ENCODE results near the gene RAB15. TPM values are rescaled to one million over a fixed set of nuclear protein-coding genes. Genes with fewer than 3 reads are reported as not detected.

The RAB15 gene
- total RNA-seq = 1 to 10 TPM; 3.4 TPM

DNA sequence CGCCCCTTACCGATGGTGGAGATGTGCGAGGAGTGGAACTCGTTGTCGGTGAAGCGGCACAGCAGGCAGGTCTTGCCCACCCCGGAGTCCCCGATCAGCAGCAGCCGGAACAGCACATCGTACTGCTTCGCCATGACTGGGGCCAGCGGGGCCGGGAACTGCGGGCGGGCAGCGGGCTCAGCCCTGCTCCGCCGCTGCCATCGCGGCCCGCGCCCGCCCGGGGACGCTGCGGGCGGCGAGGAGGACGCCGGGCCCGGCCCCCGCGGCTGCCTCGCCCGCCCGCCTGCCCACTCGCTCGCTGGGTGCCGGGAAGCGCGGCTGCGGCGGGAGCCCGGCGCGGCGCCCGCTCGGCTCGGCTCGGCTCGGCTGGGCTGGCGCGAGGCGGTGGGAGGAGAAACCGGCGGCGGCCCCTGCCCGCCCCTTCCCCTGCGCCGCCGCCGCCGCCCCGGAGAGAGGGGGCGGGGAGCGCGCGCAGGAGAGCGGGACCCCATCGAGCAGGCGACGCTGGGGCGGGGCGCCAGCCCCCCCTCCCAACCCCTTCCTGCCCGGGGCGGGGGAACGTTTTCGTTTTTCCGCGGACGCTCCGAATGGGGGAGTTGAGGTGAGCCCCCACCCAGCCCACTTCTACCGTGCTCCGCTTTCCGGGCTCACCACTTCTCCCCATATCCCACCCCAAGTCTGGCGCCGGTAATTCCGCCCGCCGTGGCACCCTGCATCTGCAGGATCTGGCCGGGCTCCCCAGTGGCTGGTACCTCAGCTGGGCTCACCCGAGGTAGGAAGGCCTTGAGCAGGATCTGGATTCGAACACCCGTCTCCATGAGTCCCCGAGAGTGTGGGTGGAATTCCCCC is at the start of gene RAB15:
Gene RAB15 (minus strand): TSS at position 394 of the 849 bp plus-strand sequence. CDS start 260 bp downstream, at position 134.
- H3K27ac Mint-ChIP-seq = peak within 1 kb of the TSS; percentile 68
- H3K4me3 Mint-ChIP-seq = peak within 1 kb of the TSS; percentile 82
- H3K27me3 Mint-ChIP-seq = no peaks in the 10 kb centered on the region
- H3K36me3 Mint-ChIP-seq = no peaks in the 10 kb centered on the region
- H3K4me1 Mint-ChIP-seq = peaks cover 10% of the 10 kb centered on the region
- H3K9me3 Mint-ChIP-seq = no peaks in the 10 kb centered on the region
- peak; percentile 61 for DNase-seq

- Mint-ChIP-seq H3K9me3 (no peaks in the 10 kb centered on the region), H3K36me3 (peaks cover 6% of the 10 kb centered on the region), H3K4me1 (no peaks in the 10 kb centered on the region), H3K27me3 (no peaks in the 10 kb centered on the region), H3K27ac (no peak overlapping the region), H3K4me3 (no peak overlapping the region)
- DNase-seq = no peak
These were observed 47.9 kb upstream of the RAB15 start for GRCh38 chr14:65019944-65020566.

DNA sequence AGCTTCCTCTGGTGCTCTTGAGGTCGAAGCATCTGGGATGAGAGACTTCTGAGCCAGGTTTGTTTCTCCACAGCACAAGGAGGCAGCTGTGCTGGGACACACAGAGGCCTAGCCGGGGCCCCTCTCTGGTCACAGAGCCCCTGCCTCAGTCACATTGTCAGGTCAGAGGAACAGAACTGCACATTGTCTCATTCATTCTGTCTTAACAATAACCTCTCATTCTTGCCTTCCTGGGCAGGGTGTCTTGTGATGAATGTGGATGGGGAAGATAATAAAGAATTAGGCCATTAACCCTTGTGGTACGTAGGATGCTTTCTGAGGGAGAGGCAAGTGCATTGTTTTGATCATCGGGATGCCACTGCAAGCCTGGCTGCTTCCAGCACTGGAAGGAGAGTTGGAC is 44.3 kb upstream of the RAB15 start:
- H3K27me3 Mint-ChIP-seq = no peaks in the 10 kb centered on the region
- no peaks in the 10 kb centered on the region for H3K4me1 Mint-ChIP-seq
- H3K36me3 Mint-ChIP-seq = peaks cover 10% of the 10 kb centered on the region
- H3K9me3 Mint-ChIP-seq = no peaks in the 10 kb centered on the region
- H3K4me3 Mint-ChIP-seq = no peak overlapping the region
- H3K27ac Mint-ChIP-seq = no peak overlapping the region
- DNase-seq = no peak

GRCh38 chr14:65015391-65015790 is 43.3 kb upstream of the RAB15 start:
- DNase-seq = no peak
- Mint-ChIP-seq H3K36me3 (peaks cover 12% of the 10 kb centered on the region), H3K9me3 (no peaks in the 10 kb centered on the region), H3K4me3 (no peak overlapping the region), H3K27ac (no peak overlapping the region), H3K4me1 (no peaks in the 10 kb centered on the region), H3K27me3 (no peaks in the 10 kb centered on the region)

DNA sequence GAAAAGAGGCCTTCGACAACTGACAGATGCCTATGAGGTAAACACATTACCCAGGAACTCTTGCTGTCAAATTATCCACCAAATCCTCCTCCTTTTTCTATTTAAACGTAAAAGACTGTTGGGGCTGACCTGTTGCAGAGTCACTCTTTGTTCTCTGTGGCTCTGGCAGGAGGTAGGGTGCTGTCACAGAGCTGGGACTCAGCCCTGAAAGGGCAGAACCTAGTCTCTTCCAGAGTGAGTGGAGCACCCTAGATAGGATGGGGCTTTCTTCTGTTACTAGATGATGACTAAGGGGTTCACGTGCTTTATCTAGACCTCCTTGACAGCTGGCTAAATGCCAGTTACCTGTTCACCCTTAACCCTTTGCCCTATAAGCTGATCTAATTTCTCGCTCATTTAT is 40.2 kb upstream of the RAB15 start:
- Mint-ChIP-seq H3K4me3 (no peak overlapping the region), H3K9me3 (no peaks in the 10 kb centered on the region), H3K36me3 (peaks cover 16% of the 10 kb centered on the region), H3K4me1 (no peaks in the 10 kb centered on the region), H3K27me3 (no peaks in the 10 kb centered on the region), H3K27ac (no peak overlapping the region)
- no peak for DNase-seq

DNA sequence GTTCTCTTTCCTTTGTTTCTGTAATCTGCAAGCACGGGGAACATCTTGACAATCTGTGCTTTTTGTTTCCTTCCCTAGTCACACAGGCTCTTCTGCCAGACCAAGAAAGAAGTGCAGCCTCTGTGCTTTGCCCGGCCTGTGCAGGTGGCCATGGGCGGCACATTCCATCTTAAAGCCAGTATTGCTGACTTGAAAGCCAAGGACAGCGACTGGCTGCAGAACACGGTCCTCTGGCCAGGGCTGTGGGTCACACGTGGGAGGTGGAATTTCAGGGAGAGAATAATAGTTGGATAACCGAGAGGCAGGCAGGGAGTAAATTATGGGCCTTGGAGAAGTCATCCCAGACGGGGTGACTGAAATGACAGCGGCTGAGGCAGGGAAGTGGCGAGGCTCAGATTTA is 39.4 kb upstream of the RAB15 start:
- no peak for DNase-seq
- Mint-ChIP-seq H3K27ac (no peak overlapping the region), H3K36me3 (peaks cover 16% of the 10 kb centered on the region), H3K4me3 (no peak overlapping the region), H3K27me3 (no peaks in the 10 kb centered on the region), H3K9me3 (no peaks in the 10 kb centered on the region), H3K4me1 (no peaks in the 10 kb centered on the region)

DNA sequence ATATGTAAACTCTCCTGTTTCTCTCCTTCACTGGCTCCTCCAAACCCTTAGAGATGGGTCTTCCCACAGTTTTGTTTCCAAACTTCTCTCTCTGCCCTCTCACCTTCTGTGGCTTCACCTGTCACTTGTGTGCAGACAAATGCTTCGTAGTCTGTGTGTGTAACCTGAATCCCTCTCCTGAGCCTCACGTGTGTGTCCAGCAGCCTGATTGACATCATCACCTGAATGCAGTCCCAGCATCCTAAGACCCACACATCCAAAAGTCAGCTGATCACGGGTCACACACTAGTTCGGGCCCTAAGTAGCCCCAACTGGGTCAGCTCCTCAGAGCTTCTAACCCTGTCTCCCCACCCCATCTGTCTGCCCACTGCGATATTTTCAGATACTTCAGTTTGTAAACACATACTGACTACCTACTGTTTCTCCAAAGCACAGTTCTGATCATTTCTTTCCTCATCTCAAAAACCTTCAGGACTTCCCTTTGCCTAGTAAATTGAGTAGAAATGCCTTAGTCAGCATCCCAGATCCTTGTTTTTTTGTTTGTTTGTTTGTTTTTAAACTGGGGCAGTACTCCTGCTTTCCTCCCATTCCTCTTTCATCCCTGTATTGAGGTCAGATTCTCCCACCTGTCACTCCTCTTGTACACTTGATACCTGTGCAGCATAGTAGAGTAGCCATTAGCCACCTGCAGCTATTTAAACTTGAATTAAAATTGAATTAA is 38.2 kb upstream of the RAB15 start:
- no peaks in the 10 kb centered on the region for H3K27me3 Mint-ChIP-seq
- DNase-seq = no peak
- H3K4me1 Mint-ChIP-seq = no peaks in the 10 kb centered on the region
- no peak overlapping the region for H3K27ac Mint-ChIP-seq
- no peak overlapping the region for H3K4me3 Mint-ChIP-seq
- H3K9me3 Mint-ChIP-seq = no peaks in the 10 kb centered on the region
- peaks cover 14% of the 10 kb centered on the region for H3K36me3 Mint-ChIP-seq

GRCh38 chr14:65007202-65007601 is 35.1 kb upstream of the RAB15 start:
- no peaks in the 10 kb centered on the region for H3K27me3 Mint-ChIP-seq
- peaks cover 13% of the 10 kb centered on the region for H3K36me3 Mint-ChIP-seq
- no peak overlapping the region for H3K27ac Mint-ChIP-seq
- H3K4me3 Mint-ChIP-seq = no peak overlapping the region
- no peaks in the 10 kb centered on the region for H3K9me3 Mint-ChIP-seq
- H3K4me1 Mint-ChIP-seq = peaks cover 15% of the 10 kb centered on the region
- no peak for DNase-seq

DNA sequence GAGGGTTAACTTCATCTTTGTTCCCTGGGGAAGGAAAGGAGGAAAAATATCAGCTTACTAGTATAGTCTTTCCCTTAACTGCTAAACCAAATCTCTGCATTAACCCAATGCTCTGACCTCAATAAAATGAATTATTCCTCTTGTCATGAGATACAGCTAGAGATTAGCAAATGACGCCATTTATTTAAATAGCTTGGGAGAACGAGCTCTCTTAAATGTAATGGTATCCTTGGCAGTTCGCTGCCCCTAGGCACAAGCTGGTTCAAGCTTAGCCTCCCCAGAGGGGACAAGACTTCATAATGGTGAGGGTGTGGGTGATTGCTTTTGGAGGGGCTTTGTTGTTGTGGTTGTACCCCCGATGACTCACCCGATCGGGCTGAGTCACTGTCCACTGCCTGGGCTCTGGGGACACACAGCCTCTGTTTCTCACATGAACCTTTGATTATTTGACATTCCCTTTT is 34.2 kb upstream of the RAB15 start:
- H3K9me3 Mint-ChIP-seq = no peaks in the 10 kb centered on the region

GRCh38 chr14:65003394-65003793 is 31.3 kb upstream of the RAB15 start:
- peak overlapping the region; percentile 23 for H3K27ac Mint-ChIP-seq
- no peak for DNase-seq
- H3K4me3 Mint-ChIP-seq = no peak overlapping the region
- no peaks in the 10 kb centered on the region for H3K9me3 Mint-ChIP-seq
- H3K4me1 Mint-ChIP-seq = peaks cover 25% of the 10 kb centered on the region
- no peaks in the 10 kb centered on the region for H3K27me3 Mint-ChIP-seq
- H3K36me3 Mint-ChIP-seq = peaks cover 8% of the 10 kb centered on the region

More for the DNA sequence above, 34.2 kb upstream of the RAB15 start:
- Mint-ChIP-seq H3K27me3 (no peaks in the 10 kb centered on the region), H3K36me3 (peaks cover 13% of the 10 kb centered on the region), H3K4me3 (no peak overlapping the region), H3K27ac (no peak overlapping the region), H3K4me1 (peaks cover 18% of the 10 kb centered on the region)
- no peak for DNase-seq

DNA sequence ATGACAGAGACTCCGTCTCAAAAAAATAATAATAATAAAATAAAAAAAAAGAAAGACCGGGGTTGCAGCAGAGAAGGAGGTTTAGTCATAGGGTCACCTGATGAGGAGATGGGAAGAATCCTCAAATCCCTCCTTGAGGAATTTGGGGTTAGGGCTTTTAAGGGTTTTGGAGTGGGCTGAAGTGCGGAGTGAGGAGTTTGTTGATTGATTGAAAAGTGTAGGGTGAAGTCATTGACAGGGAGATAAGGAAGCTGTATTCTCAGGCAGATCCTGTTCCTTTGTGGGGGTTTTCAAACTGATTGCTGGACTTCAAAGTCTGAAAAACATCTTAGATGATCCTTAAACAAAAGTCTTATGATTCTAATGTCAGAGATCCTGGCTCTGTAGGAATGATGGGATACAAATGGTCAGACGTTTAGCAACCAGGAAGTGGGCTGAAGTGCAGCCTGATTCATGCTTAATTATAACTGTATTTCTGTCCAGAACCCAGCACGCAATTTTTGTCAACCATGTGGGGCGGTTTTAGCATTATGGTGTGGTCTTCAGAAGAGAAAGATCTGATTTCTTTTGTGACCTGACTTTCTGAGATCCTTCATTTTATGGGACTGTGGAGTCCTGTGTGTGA is 30.6 kb upstream of the RAB15 start:
- DNase-seq = no peak
- Mint-ChIP-seq H3K4me1 (peaks cover 31% of the 10 kb centered on the region), H3K9me3 (no peaks in the 10 kb centered on the region), H3K27ac (no peak overlapping the region), H3K36me3 (peaks cover 8% of the 10 kb centered on the region), H3K27me3 (no peaks in the 10 kb centered on the region), H3K4me3 (no peak overlapping the region)

DNA sequence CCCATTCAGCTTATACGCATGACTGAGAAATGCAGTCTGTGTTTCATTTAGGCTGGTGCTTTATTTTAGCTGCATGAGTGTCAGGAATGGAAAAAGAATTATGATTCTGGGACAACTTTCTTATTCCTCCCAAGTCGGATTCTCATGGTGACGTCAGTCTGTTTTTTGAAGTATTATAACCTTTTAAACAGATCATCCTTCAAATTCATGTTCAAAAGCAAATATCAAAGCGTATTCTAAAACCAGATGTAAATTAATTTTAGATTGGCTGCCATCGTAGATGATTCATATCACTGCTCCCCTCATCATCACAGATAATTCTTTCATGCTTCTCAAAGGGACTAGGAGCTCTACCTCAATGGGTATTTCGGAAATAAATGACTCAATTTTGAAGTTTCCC is 29.6 kb upstream of the RAB15 start:
- Mint-ChIP-seq H3K27ac (no peak overlapping the region), H3K4me3 (no peak overlapping the region), H3K4me1 (peaks cover 37% of the 10 kb centered on the region), H3K9me3 (no peaks in the 10 kb centered on the region), H3K36me3 (peaks cover 13% of the 10 kb centered on the region), H3K27me3 (no peaks in the 10 kb centered on the region)
- DNase-seq = no peak

DNA sequence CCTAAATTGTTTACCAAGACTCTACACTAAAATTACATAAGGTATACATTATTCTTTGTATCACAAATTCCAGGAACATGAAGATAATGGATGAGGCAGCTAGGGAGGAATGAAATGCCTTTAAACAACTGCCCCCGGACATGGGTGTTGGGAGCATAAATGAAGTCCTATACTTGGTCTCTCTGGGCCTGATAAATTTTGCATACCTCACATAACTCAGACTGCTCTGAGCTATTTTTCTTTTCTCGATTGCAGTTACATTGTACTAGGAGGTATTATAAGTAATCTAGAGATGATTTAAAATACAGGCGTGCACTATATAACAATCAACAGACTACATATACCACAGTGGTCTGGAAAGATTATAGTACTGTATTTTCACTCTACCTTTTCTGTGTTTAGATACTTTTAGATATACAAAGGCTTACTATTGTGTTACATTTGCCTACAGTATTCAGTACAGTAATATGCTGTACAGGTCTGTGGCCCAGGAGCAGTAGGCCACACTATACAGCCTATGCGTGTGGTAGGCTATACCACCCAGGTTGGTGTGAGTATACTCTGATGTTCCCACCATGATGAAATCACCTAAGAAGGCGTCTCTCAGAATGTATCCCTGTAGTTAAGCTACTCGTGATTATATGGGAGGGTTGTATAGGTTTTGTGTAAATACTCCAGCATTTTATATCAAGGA is 28.9 kb upstream of the RAB15 start:
- Mint-ChIP-seq H3K36me3 (peaks cover 13% of the 10 kb centered on the region), H3K9me3 (no peaks in the 10 kb centered on the region), H3K27ac (no peak overlapping the region), H3K27me3 (no peaks in the 10 kb centered on the region), H3K4me3 (no peak overlapping the region), H3K4me1 (peaks cover 40% of the 10 kb centered on the region)
- DNase-seq = no peak

- H3K27me3 Mint-ChIP-seq = no peaks in the 10 kb centered on the region
- H3K9me3 Mint-ChIP-seq = no peaks in the 10 kb centered on the region
- peaks cover 36% of the 10 kb centered on the region for H3K4me1 Mint-ChIP-seq
- no peak for DNase-seq
- peak overlapping the region; percentile 81 for H3K27ac Mint-ChIP-seq
- H3K4me3 Mint-ChIP-seq = no peak overlapping the region
- H3K36me3 Mint-ChIP-seq = peaks cover 8% of the 10 kb centered on the region
These were observed 26.4 kb upstream of the RAB15 start for GRCh38 chr14:64998455-64998931.

All from activated naive CD8-positive, alpha-beta T cell treated with anti-CD3 and anti-CD28 coated beads for 36 hours (primary cell).